ENCODE data around the gene PGLYRP1. TPM values are rescaled to one million over a fixed set of nuclear protein-coding genes. Genes with fewer than 3 reads are reported as not detected.

The PGLYRP1 gene
- total RNA-seq, 1 experiment from 2014 or later: not detected

DNA sequence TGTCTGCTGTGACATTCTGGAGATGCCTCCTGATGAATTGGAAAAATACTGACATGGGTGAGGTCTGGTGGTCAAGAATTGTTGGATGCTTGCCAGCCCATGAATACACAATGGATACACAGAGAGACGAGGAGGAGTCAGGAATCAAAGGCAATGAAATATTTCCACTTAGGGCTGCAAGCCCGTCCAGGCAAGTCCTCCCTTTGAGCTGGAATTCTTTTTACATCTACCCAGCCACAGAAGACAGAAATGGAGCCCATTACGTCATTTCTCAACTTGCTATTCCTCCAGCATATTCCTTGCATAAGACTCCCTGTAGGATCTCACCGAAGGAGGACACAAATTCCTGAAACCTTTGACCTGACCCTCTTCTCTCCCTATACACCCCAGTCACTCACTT, 33.7 kb upstream of the PGLYRP1 start:
- Histone ChIP-seq H2BK12ac (ENCODE audit: insufficient read length, low read depth, low read length) (no peak overlapping the region), H3K79me1 (ENCODE audit: insufficient read depth, low read depth, low read length, poor library complexity, severe bottlenecking) (no peaks in the 10 kb centered on the region), H4K8ac (replicated peaks; ENCODE audit: insufficient read length, low read depth, low read length) (no peak overlapping the region), H3K4me1 (ENCODE audit: insufficient read depth, low read length) (no peaks in the 10 kb centered on the region), H3K27me3 (ENCODE audit: insufficient read depth, low read length) (no peaks in the 10 kb centered on the region), H2BK120ac (ENCODE audit: low read depth, low read length, poor library complexity, severe bottlenecking) (no peak overlapping the region), H3K79me2 (ENCODE audit: insufficient read depth, low read length) (no peaks in the 10 kb centered on the region), H2BK5ac (ENCODE audit: insufficient read length, low read length) (no peak overlapping the region), H4K91ac (ENCODE audit: insufficient read length, low read depth, low read length) (no peak overlapping the region), H3T11ph (ENCODE audit: low read length) (no peak overlapping the region), H2AFZ (ENCODE audit: low read length) (no peak overlapping the region), H4K20me1 (ENCODE audit: control insufficient read depth, insufficient read depth, insufficient read length) (no peaks in the 10 kb centered on the region), H2BK20ac (ENCODE audit: low read depth, low read length, poor library complexity, severe bottlenecking) (no peak overlapping the region), H3K23me2 (ENCODE audit: insufficient read length, low read depth, low read length, poor library complexity, severe bottlenecking) (no peaks in the 10 kb centered on the region), H3K18ac (ENCODE audit: insufficient read length, low read depth, low read length) (no peak overlapping the region), H2BK15ac (ENCODE audit: low read depth, low read length) (no peak overlapping the region), H3K23ac (ENCODE audit: insufficient read length, low read depth, low read length) (no peak overlapping the region), H3K56ac (ENCODE audit: insufficient read length, low read depth, low read length) (no peak overlapping the region), H3K14ac (ENCODE audit: insufficient read depth, low read length) (no peak overlapping the region), H3K4ac (ENCODE audit: low read depth, low read length) (no peak overlapping the region), H3K4me2 (ENCODE audit: insufficient read depth, insufficient read length, low read length) (no peak overlapping the region), H4K5ac (ENCODE audit: insufficient read length, low read depth, low read length) (no peak overlapping the region), H3K9ac (ENCODE audit: extremely low read depth, insufficient read length, low read length) (no peak overlapping the region), H3K27ac (ENCODE audit: insufficient read length, low read depth, low read length) (no peak overlapping the region), H3K9me3 (ENCODE audit: control insufficient read depth, low read depth, low read length) (peaks cover 8% of the 10 kb centered on the region), H2AK5ac (ENCODE audit: insufficient read length, low read length) (no peak overlapping the region)
- no CpG with 5 or more reads among the region's 4 CpGs for WGBS (ENCODE audit: extremely low coverage, insufficient read length, low lambda C conversion rate)
- TF ChIP-seq, protein P1, sequence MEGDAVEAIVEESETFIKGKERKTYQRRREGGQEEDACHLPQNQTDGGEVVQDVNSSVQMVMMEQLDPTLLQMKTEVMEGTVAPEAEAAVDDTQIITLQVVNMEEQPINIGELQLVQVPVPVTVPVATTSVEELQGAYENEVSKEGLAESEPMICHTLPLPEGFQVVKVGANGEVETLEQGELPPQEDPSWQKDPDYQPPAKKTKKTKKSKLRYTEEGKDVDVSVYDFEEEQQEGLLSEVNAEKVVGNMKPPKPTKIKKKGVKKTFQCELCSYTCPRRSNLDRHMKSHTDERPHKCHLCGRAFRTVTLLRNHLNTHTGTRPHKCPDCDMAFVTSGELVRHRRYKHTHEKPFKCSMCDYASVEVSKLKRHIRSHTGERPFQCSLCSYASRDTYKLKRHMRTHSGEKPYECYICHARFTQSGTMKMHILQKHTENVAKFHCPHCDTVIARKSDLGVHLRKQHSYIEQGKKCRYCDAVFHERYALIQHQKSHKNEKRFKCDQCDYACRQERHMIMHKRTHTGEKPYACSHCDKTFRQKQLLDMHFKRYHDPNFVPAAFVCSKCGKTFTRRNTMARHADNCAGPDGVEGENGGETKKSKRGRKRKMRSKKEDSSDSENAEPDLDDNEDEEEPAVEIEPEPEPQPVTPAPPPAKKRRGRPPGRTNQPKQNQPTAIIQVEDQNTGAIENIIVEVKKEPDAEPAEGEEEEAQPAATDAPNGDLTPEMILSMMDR (conservative IDR thresholded peaks at IDR 0.05): no peak
- peaks cover 50% of the 10 kb centered on the region for H3K27me3 Mint-ChIP-seq (ENCODE audit: low read depth)
- H3K4me1 Mint-ChIP-seq: no peaks in the 10 kb centered on the region
- no peak overlapping the region for H3K27ac Mint-ChIP-seq
- H3K36me3 Mint-ChIP-seq (ENCODE audit: insufficient read depth in 1 of 3, low read depth in 3 of 3): peaks cover 0 to 4% (median 0%) of the 10 kb centered on the region in 3 experiments; a peak in 1 of 7 replicates
- H3K9me3 Mint-ChIP-seq: peaks cover 26 to 30% of the 10 kb centered on the region in 2 experiments; a peak in 4 of 5 replicates
- no peak overlapping the region for H3K4me3 Mint-ChIP-seq
- no peak for DNase-seq
